Measurements from ENCODE around the gene ACTN4. TPM values are rescaled to one million over a fixed set of nuclear protein-coding genes. Genes with fewer than 3 reads are reported as not detected.
A peak's percentile ranks its signal among the peaks of the same experiment; 100 is the strongest.

The ACTN4 gene
- polyA plus RNA-seq, 3 donors, result 628 to 762 (median 713) TPM

- DNase-seq (ENCODE audit: extremely low read depth in 1 of 11, low read depth in 9 of 11, low spot score in 4 of 11), result no peak
Observed at GRCh38 chr19:38654628-38655055, 7.2 kb downstream of the ACTN4 start.

- no peak for DNase-seq (ENCODE audit: extremely low read depth in 1 of 11, low read depth in 9 of 11, low spot score in 4 of 11)
Observed at GRCh38 chr19:38655148-38655824, 7.8 kb downstream of the ACTN4 start.

GRCh38 chr19:38656171-38656981, 8.9 kb downstream of the ACTN4 start:
- no peak for DNase-seq (ENCODE audit: extremely low read depth in 1 of 11, low read depth in 9 of 11, low spot score in 4 of 11)

- no peak for DNase-seq (ENCODE audit: extremely low read depth in 1 of 11, low read depth in 9 of 11, low spot score in 4 of 11)
Observed at GRCh38 chr19:38657633-38658222, 10.3 kb downstream of the ACTN4 start.

GRCh38 chr19:38658462-38659306, 11.2 kb downstream of the ACTN4 start:
- peak in 3 of 11 donors; percentile 67 to 84 (median 83) for DNase-seq (ENCODE audit: extremely low read depth in 1 of 11, low read depth in 9 of 11, low spot score in 4 of 11)

GRCh38 chr19:38660724-38661123, 13.3 kb downstream of the ACTN4 start:
- DNase-seq (ENCODE audit: extremely low read depth in 1 of 11, low read depth in 9 of 11, low spot score in 4 of 11), result no peak

- no peak for DNase-seq (ENCODE audit: extremely low read depth in 1 of 11, low read depth in 9 of 11, low spot score in 4 of 11)
Observed at GRCh38 chr19:38661136-38661535, 13.7 kb downstream of the ACTN4 start.

GRCh38 chr19:38661996-38662395, 14.5 kb downstream of the ACTN4 start:
- no peak for DNase-seq (ENCODE audit: extremely low read depth in 1 of 11, low read depth in 9 of 11, low spot score in 4 of 11)

GRCh38 chr19:38662537-38663155, 15.2 kb downstream of the ACTN4 start:
- no peak for DNase-seq (ENCODE audit: extremely low read depth in 1 of 11, low read depth in 9 of 11, low spot score in 4 of 11)

GRCh38 chr19:38663156-38663651, 15.8 kb downstream of the ACTN4 start:
- DNase-seq (ENCODE audit: extremely low read depth in 1 of 11, low read depth in 9 of 11, low spot score in 4 of 11), result peak in 1 of 11 donors; percentile 63

- DNase-seq (ENCODE audit: extremely low read depth in 1 of 11, low read depth in 9 of 11, low spot score in 4 of 11), result no peak
Observed at GRCh38 chr19:38663957-38664502, 16.6 kb downstream of the ACTN4 start.

GRCh38 chr19:38664503-38665211, 17.2 kb downstream of the ACTN4 start:
- no peak for DNase-seq (ENCODE audit: extremely low read depth in 1 of 11, low read depth in 9 of 11, low spot score in 4 of 11)

GRCh38 chr19:38665219-38665931, 17.9 kb downstream of the ACTN4 start:
- no peak for DNase-seq (ENCODE audit: extremely low read depth in 1 of 11, low read depth in 9 of 11, low spot score in 4 of 11)

GRCh38 chr19:38665950-38666662, 18.7 kb downstream of the ACTN4 start:
- peak in 8 of 11 donors; percentile 78 to 92 (median 82) for DNase-seq (ENCODE audit: extremely low read depth in 1 of 11, low read depth in 9 of 11, low spot score in 4 of 11)

- no peak for DNase-seq (ENCODE audit: extremely low read depth in 1 of 11, low read depth in 9 of 11, low spot score in 4 of 11)
Observed at GRCh38 chr19:38666663-38667511, 19.4 kb downstream of the ACTN4 start.

Data from renal cortex interstitium (tissue), 11 donors.